GM23338 (cell line): Measurements from ENCODE around the gene MEX3B.
"Not testable (repeated sequence)": the region's sequence is repeated elsewhere in the genome, so short reads cannot be mapped to it uniquely, and the experiment has no call there.

Source experiments
- CREB1 ChIP-seq: fragments of 250-450 bp; sonication (Bioruptor Pico); IDR thresholded peaks from 2 replicates; pipeline ENCODE4 v1.5.0; 2020; ENCODE audit warnings: low read depth, mild to moderate bottlenecking, moderate library complexity
- CTCF ChIP-seq, 2 experiments: fragments of 200-600 bp in 1 of 2; sonication (generic) in 1 of 2; conservative IDR thresholded peaks; 2 replicates each; pipeline versions ENCODE4 v1.5.1 to v1.6.1; 2016 to 2017; ENCODE audit warnings: antibody characterized with exemption in 2 of 2, low read depth in 2 of 2, mild to moderate bottlenecking in 2 of 2, moderate library complexity in 1 of 2
- EZH2phosphoT487 ChIP-seq: fragments of 200-600 bp; sonication (generic); IDR thresholded peaks from one replicate; pipeline ENCODE4 v1.8.1; 2018; ENCODE audit warnings: antibody characterized with exemption; ENCODE audit not compliant: unreplicated experiment

GRCh38 chr15:82028163-82028562 is 17.7 kb downstream of the MEX3B start:
- not testable (repeated sequence) for TF ChIP-seq CTCF (conservative IDR thresholded peaks at IDR 0.05; ENCODE audit: low read depth in 2 of 2); EZH2phosphoT487; CREB1 (CRISPR knock-in tag)
